Effector memory CD8-positive, alpha-beta T cell (primary cell): ENCODE results near the gene GRM5.

Experiments
- ATAC-seq: fragments of 150-1000 bp; cut with Tn5 transposase; replicated peaks from 2 replicates; pipeline ENCODE4 v1.10.0; 2021; ENCODE audit warnings: mild to moderate bottlenecking, moderate library complexity
- DNase-seq, 3 experiments: peaks; one replicate each; pipeline ENCODE4 v3.0.0; 2021
- H3K27ac Mint-ChIP-seq, 2 donors: one replicate each; pipeline ENCODE4 v1.8.0; 2022; ENCODE audit warnings: mild to moderate bottlenecking in 2 of 2, mixed read lengths in 2 of 2, moderate library complexity in 2 of 2
- H3K27me3 Mint-ChIP-seq, 2 donors: one replicate each; pipeline ENCODE4 v1.8.0; 2022; ENCODE audit warnings: mixed read lengths in 2 of 2
- H3K36me3 Mint-ChIP-seq: one replicate; pipeline ENCODE4 v1.8.0; 2022; ENCODE audit warnings: mild to moderate bottlenecking, moderate library complexity, mixed read lengths; ENCODE audit not compliant: insufficient read depth
- H3K4me1 Mint-ChIP-seq, 2 donors: one replicate each; pipeline ENCODE4 v1.8.0; 2022; ENCODE audit warnings: low read depth in 2 of 2, mixed read lengths in 2 of 2
- H3K4me3 Mint-ChIP-seq, 2 donors: one replicate each; pipeline ENCODE4 v1.8.0; 2022; ENCODE audit warnings: mild to moderate bottlenecking in 2 of 2, mixed read lengths in 2 of 2, moderate library complexity in 2 of 2
- H3K9me3 Mint-ChIP-seq, 2 donors: one replicate each; pipeline ENCODE4 v1.8.0; 2022; ENCODE audit warnings: mixed read lengths in 2 of 2

Gene GRM5

GRCh38 chr11:88631497-88631896, 434.3 kb downstream of the GRM5 start:
- H3K4me1 Mint-ChIP-seq: no peaks in the 10 kb centered on the region
- no peak overlapping the region for H3K27ac Mint-ChIP-seq
- H3K27me3 Mint-ChIP-seq: no peaks in the 10 kb centered on the region
- DNase-seq (no peak), ATAC-seq (no peak)
- H3K9me3 Mint-ChIP-seq: peaks cover 0 to 1% of the 10 kb centered on the region in 2 donors
- no peak overlapping the region for H3K4me3 Mint-ChIP-seq
- H3K36me3 Mint-ChIP-seq: no peaks in the 10 kb centered on the region

- H3K36me3 Mint-ChIP-seq: no peaks in the 10 kb centered on the region
- no peaks in the 10 kb centered on the region for H3K27me3 Mint-ChIP-seq
Observed at GRCh38 chr11:88629496-88629895, 436.3 kb downstream of the GRM5 start.

GRCh38 chr11:88626216-88626615, 439.6 kb downstream of the GRM5 start:
- H3K27me3 Mint-ChIP-seq: no peaks in the 10 kb centered on the region
- no peaks in the 10 kb centered on the region for H3K4me1 Mint-ChIP-seq
- H3K9me3 Mint-ChIP-seq: peaks cover 0 to 1% of the 10 kb centered on the region in 2 donors
- H3K4me3 Mint-ChIP-seq: no peak overlapping the region
- H3K36me3 Mint-ChIP-seq: no peaks in the 10 kb centered on the region
- no peak for ATAC-seq
- DNase-seq: no peak
- H3K27ac Mint-ChIP-seq: no peak overlapping the region

More at GRCh38 chr11:88629496-88629895, 436.3 kb downstream of the GRM5 start:
- H3K4me1 Mint-ChIP-seq: no peaks in the 10 kb centered on the region
- H3K4me3 Mint-ChIP-seq: no peak overlapping the region
- DNase-seq (no peak), ATAC-seq (no peak)
- H3K9me3 Mint-ChIP-seq: peaks cover 0 to 1% of the 10 kb centered on the region in 2 donors
- no peak overlapping the region for H3K27ac Mint-ChIP-seq

DNA sequence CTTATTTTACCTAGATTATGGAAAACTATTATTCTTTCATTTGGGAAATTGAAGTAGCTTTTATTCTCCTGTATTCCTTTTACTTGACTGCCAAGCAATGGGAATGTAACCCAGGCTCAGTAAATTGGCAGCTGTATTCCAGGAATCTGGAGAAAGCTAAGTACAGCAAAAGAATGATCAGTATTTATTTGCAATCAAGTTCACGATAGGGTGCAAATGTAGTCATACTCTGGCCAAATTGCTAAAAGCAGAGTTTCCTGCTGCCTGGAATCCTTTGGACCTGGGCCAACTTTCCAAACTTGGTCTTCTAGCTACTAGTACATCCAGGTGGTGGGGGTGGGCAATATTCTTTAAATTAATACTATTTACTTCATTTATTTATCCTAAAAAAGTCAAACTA, 442.3 kb downstream of the GRM5 start:
- no peaks in the 10 kb centered on the region for H3K36me3 Mint-ChIP-seq
- ATAC-seq (no peak), DNase-seq (no peak)
- H3K27me3 Mint-ChIP-seq: peaks cover 0 to 14% of the 10 kb centered on the region in 2 donors
- H3K4me1 Mint-ChIP-seq: no peaks in the 10 kb centered on the region
- H3K4me3 Mint-ChIP-seq: no peak overlapping the region
- no peak overlapping the region for H3K27ac Mint-ChIP-seq
- no peaks in the 10 kb centered on the region for H3K9me3 Mint-ChIP-seq

- ATAC-seq (no peak), DNase-seq (no peak)
- no peak overlapping the region for H3K27ac Mint-ChIP-seq
- no peaks in the 10 kb centered on the region for H3K36me3 Mint-ChIP-seq
- no peaks in the 10 kb centered on the region for H3K4me1 Mint-ChIP-seq
- H3K27me3 Mint-ChIP-seq: peaks cover 5 to 14% of the 10 kb centered on the region in 2 donors
- no peak overlapping the region for H3K4me3 Mint-ChIP-seq
- no peaks in the 10 kb centered on the region for H3K9me3 Mint-ChIP-seq
Observed at GRCh38 chr11:88620568-88621130, 445.1 kb downstream of the GRM5 start.

DNA sequence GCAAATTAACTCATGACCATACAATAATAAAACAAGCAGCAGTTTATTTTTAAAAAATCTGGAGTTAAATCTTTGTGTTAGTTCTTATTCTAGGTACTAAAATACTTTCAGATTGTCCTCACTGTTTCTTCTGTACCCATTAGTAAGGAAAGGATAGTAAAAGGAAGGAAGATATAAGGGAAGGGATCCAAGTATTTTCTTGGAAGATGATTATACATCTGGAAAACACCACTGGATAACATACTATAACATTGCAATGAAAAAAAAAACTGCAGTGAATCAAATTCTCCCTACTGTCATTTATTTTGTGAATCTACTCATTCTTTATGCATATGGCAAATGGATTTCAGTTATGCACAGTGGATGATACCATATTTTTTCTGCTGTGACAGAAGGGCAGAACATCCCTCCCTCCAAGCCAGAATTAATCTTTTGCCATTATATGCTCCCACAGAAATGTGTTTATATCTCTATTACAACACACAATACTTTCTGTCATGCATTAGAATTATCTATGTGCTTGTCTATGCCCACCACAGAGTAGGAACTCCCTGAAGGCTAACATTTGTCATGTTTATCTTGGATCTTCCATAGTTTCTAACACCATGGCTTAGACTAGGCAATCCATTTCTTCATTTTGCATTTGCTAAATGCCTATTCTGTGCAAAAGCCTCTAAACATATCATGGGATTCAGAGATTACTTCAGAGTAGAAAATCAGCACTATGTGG, 446.0 kb downstream of the GRM5 start:
- Mint-ChIP-seq H3K36me3 (no peaks in the 10 kb centered on the region), H3K27ac (no peak overlapping the region), H3K27me3 (peaks cover 5 to 14% of the 10 kb centered on the region in 2 donors), H3K9me3 (no peaks in the 10 kb centered on the region), H3K4me3 (no peak overlapping the region), H3K4me1 (no peaks in the 10 kb centered on the region)
- ATAC-seq (no peak), DNase-seq (no peak)

DNA sequence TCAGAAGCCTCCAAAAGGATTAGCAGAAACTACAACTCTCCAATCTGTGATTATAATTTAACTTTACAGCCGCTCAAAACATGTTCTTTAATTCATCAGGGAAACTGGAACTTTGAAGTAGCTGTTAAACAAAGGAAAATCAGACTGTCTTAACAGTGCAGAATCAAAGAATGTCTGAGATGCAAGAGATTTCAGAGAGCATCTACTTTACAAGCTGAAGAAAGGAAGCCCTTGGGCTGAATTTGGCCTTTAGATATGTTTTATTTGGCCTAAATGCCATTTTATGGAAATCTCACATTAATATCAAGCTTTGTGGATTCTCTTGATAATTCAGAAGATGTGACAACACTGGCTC, 446.7 kb downstream of the GRM5 start:
- Mint-ChIP-seq H3K4me1 (no peaks in the 10 kb centered on the region), H3K27ac (no peak overlapping the region), H3K9me3 (no peaks in the 10 kb centered on the region), H3K27me3 (peaks cover 7 to 17% of the 10 kb centered on the region in 2 donors), H3K36me3 (no peaks in the 10 kb centered on the region), H3K4me3 (no peak overlapping the region)
- ATAC-seq: no peak
- no peak for DNase-seq

DNA sequence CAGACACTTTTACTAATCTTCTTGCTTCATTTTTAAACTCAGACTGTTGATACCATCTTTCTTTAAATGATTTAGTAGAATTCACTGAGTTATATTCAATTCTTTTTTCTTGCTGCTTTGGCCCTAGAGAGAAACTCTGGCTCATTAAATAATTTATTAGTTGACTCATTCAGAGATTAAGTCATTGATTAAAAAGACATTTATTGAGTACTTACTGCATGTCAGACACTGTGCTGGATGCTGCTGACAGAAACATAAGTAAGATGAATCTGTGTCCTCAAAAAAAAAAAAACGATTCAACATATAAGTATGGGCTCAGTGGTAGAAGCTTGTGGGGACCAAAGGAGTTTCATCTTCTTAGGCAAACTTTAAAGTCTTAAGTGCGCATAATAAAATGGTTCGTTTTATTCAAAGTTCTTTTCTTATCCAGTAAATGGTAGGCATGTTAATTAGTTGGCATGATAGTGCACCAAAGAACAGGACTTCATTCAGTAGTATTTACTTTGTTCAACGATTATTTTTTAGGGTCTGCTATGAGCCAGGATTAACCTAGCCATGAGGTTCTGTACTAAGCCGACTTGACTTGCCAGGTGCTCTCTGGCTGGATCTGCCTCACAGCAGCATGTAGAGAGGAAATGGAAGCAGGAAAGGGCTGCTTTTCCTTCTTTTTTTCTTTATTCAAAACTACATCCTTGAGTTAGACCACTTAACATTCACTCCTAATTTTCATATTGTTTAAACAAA, 447.3 kb downstream of the GRM5 start:
- Mint-ChIP-seq H3K27ac (no peak overlapping the region), H3K27me3 (peaks cover 13 to 23% of the 10 kb centered on the region in 2 donors), H3K4me1 (no peaks in the 10 kb centered on the region), H3K36me3 (no peaks in the 10 kb centered on the region), H3K4me3 (no peak overlapping the region), H3K9me3 (no peaks in the 10 kb centered on the region)
- ATAC-seq (no peak), DNase-seq (no peak)

GRCh38 chr11:88617226-88617625, 448.6 kb downstream of the GRM5 start:
- Mint-ChIP-seq H3K27ac (no peak overlapping the region), H3K4me3 (no peak overlapping the region)

GRCh38 chr11:88604260-88604659, 461.5 kb downstream of the GRM5 start:
- Mint-ChIP-seq H3K27me3 (peaks cover 0 to 9% of the 10 kb centered on the region in 2 donors), H3K9me3 (peaks cover 0 to 1% of the 10 kb centered on the region in 2 donors), H3K4me3 (no peak overlapping the region), H3K27ac (no peak overlapping the region), H3K4me1 (no peaks in the 10 kb centered on the region), H3K36me3 (no peaks in the 10 kb centered on the region)
- ATAC-seq (no peak), DNase-seq (no peak)

More at GRCh38 chr11:88617226-88617625, 448.6 kb downstream of the GRM5 start:
- no peaks in the 10 kb centered on the region for H3K36me3 Mint-ChIP-seq
- H3K9me3 Mint-ChIP-seq: no peaks in the 10 kb centered on the region
- peaks cover 15 to 29% of the 10 kb centered on the region in 2 donors for H3K27me3 Mint-ChIP-seq
- no peak for DNase-seq
- H3K4me1 Mint-ChIP-seq: no peaks in the 10 kb centered on the region
- ATAC-seq: no peak

GRCh38 chr11:88603091-88603867, 462.5 kb downstream of the GRM5 start:
- peaks cover 0 to 9% of the 10 kb centered on the region in 2 donors for H3K27me3 Mint-ChIP-seq
- H3K9me3 Mint-ChIP-seq: no peaks in the 10 kb centered on the region
- H3K4me3 Mint-ChIP-seq: no peak overlapping the region
- no peak for DNase-seq
- no peaks in the 10 kb centered on the region for H3K4me1 Mint-ChIP-seq
- no peak overlapping the region for H3K27ac Mint-ChIP-seq
- no peak for ATAC-seq
- H3K36me3 Mint-ChIP-seq: no peaks in the 10 kb centered on the region

DNA sequence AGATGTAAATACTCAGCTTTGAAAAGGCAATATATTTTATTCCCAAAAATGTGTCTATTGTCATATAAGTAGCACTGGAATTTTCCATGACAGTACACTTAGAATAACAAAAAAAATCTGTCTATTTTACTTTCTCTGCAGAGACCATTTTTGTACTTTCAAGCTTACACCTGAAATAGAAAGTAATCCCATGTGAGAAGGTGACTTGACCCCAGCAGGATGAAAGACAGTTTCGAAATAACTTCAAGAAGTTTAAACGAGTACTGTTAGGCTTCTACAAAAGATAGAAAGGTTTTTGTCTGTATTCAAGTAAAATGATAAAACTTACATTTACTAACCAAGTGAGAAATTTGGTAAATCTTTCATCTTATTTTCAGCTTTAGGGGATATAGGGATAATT, 468.4 kb downstream of the GRM5 start:
- Mint-ChIP-seq H3K9me3 (no peaks in the 10 kb centered on the region), H3K4me1 (no peaks in the 10 kb centered on the region), H3K27ac (no peak overlapping the region), H3K4me3 (no peak overlapping the region), H3K36me3 (no peaks in the 10 kb centered on the region), H3K27me3 (peaks cover 0 to 9% of the 10 kb centered on the region in 2 donors)
- ATAC-seq (no peak), DNase-seq (no peak)

DNA sequence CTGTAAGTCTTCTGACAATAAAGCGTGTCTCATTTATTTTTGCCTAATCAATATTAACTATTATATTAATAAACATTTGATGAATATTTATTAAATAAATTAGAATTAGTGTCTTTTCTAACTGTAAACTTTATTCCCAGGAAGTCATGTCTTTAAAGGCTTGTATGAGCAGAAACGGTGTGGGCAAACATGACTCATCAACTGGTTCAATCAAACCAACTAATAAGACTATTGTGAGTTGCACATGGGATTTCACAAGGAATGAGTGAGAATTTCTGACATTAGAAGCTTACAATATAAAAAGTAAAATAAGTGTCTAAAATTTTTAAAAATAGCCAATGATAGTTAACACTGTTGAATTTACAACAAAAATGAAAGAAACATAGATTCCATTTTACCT, 469.0 kb downstream of the GRM5 start:
- Mint-ChIP-seq H3K27me3 (peaks cover 0 to 9% of the 10 kb centered on the region in 2 donors), H3K9me3 (no peaks in the 10 kb centered on the region), H3K27ac (no peak overlapping the region), H3K4me3 (no peak overlapping the region), H3K36me3 (no peaks in the 10 kb centered on the region), H3K4me1 (no peaks in the 10 kb centered on the region)
- ATAC-seq: no peak
- no peak for DNase-seq
